BJ (cell line): ENCODE results near the gene INTS3. TPM values are rescaled to one million over a fixed set of nuclear protein-coding genes. Genes with fewer than 3 reads are reported as not detected.
A peak's percentile ranks its signal among the peaks of the same experiment; 100 is the strongest.

ENCODE experiments used
- CTCF ChIA-PET: fragments of 350-600 bp; formaldehyde crosslinking; extraction: SDS; loops from one replicate; lab custom pipeline; 2021; ENCODE audit warnings: antibody characterized with exemption, inconsistent platforms; lab: Yijun Ruan, JAX
- POLR2A ChIA-PET: fragments of 300-600 bp; sonication (Branson Sonifier 250); formaldehyde crosslinking; extraction: SDS; loops from one replicate; lab custom pipeline; 2021; ENCODE audit warnings: antibody characterized with exemption; lab: Charles Lee
- DNase-seq: peaks from one replicate; pipeline ENCODE4 v3.0.0-alpha.2; 2011; ENCODE audit warnings: low read depth
- H3K27me3 ChIP-seq: 2 replicates; pipeline ENCODE4 v1.6.0; 2011; ENCODE audit warnings: low read length; ENCODE audit not compliant: control insufficient read depth, insufficient read depth
- H3K36me3 ChIP-seq: 2 replicates; pipeline ENCODE4 v1.5.1; 2011; ENCODE audit warnings: low read length; ENCODE audit not compliant: control insufficient read depth, insufficient read depth
- H3K4me3 ChIP-seq: 2 replicates; pipeline ENCODE4 v1.5.1; 2011; ENCODE audit warnings: low read depth, mild to moderate bottlenecking, control low read depth, low read length
- CTCF ChIP-seq: IDR thresholded peaks from 2 replicates; pipeline ENCODE4 v1.5.1; 2011; ENCODE audit warnings: low read depth, mild to moderate bottlenecking, control low read depth, inconsistent platforms, low read length, moderate library complexity; ENCODE audit not compliant: insufficient read depth
- polyA plus RNA-seq: library from polyadenylated mRNA; depleted of rRNA; stranded (reverse); fragments of >200 nt; gene quantifications from 2 replicates; pipeline ENCODE4 v1.2.3, GENCODE V29; 2011

The INTS3 gene
- polyA plus RNA-seq, 1 experiment: 52.8 TPM

- Histone ChIP-seq H3K36me3 (peaks cover 15% of the 10 kb centered on the region), H3K4me3 (peak within 1 kb of the TSS; percentile 62), H3K27me3 (no peaks in the 10 kb centered on the region)
- ChIA-PET CTCF (interaction anchor here (0.9 to 1.2 kb wide), 3 partner anchors 98 to 212 kb away, joined by 3 to 7 read pairs (median 4); partner anchors contain the start of genes DENND4B and RAB13), POLR2A (interaction anchor here (0.6 kb wide), 1 partner anchor 445 kb away, joined by 3 read pairs; a partner anchor contains a TSS)
- DNase-seq: no peak
- no peak for TF ChIP-seq CTCF
Measured at GRCh38 chr1:153774780-153775457, 47.1 kb downstream of the INTS3 start, which contains the start of gene SLC27A3. TSS of gene SLC27A3 (plus strand) at chr1:153775407. CDS start at chr1:153775498, 91 bp downstream.

GRCh38 chr1:153775458-153776327 lies 47.8 kb downstream of the INTS3 start:
- peaks cover 9% of the 10 kb centered on the region for H3K36me3 ChIP-seq
- CTCF ChIA-PET: interaction anchor here (0.9 to 1.2 kb wide), 4 partner anchors 9 to 211 kb away, joined by 3 to 7 read pairs (median 4); partner anchors contain the start of genes DENND4B and RAB13
- no peak for DNase-seq
- POLR2A ChIA-PET: interaction anchor here (0.6 kb wide), 2 partner anchors 183 to 445 kb away, joined by 3 to 21 read pairs; partner anchors contain the start of gene CRTC2
- peak overlapping the region; percentile 62 for H3K4me3 ChIP-seq
- no peak for TF ChIP-seq CTCF
- no peaks in the 10 kb centered on the region for H3K27me3 ChIP-seq

GRCh38 chr1:153776352-153776751 lies 48.5 kb downstream of the INTS3 start:
- Histone ChIP-seq H3K36me3 (peaks cover 8% of the 10 kb centered on the region), H3K4me3 (peak overlapping the region; percentile 62), H3K27me3 (no peaks in the 10 kb centered on the region)
- CTCF ChIA-PET: interaction anchor here (1.2 kb wide), 1 partner anchor 9 kb away, joined by 3 read pairs; no protein-coding TSS in a partner anchor
- POLR2A ChIA-PET: interaction anchor here (0.6 kb wide), 1 partner anchor 182 kb away, joined by 21 read pairs; the partner anchor contains the start of gene CRTC2
- no peak for TF ChIP-seq CTCF
- DNase-seq: no peak

- H3K4me3 ChIP-seq: no peak overlapping the region
- H3K36me3 ChIP-seq: peaks cover 8% of the 10 kb centered on the region
- DNase-seq: no peak
- TF ChIP-seq CTCF: no peak
- CTCF ChIA-PET: interaction anchor here (1.2 kb wide), 1 partner anchor 10 kb away, joined by 3 read pairs; no protein-coding TSS in a partner anchor
- H3K27me3 ChIP-seq: no peaks in the 10 kb centered on the region
- POLR2A ChIA-PET: no interaction called here
Measured at GRCh38 chr1:153776845-153777370, 49.1 kb downstream of the INTS3 start.
